H9 (cell line): ENCODE measurements around the gene LAMC2. TPM values are rescaled to one million over a fixed set of nuclear protein-coding genes. Genes with fewer than 3 reads are reported as not detected.

Experiments
- DNase-seq: peaks from one replicate; pipeline ENCODE4 v3.0.0-alpha.2; 2017
- H2AFZ ChIP-seq: one replicate; pipeline ENCODE4 v1.6.1; 2013; ENCODE audit warnings: mild to moderate bottlenecking, low read length, control low read depth, moderate library complexity
- H2AK5ac ChIP-seq: 2 replicates; pipeline ENCODE4 v1.6.1; 2013; ENCODE audit warnings: low read length, control low read depth, mixed read lengths; ENCODE audit not compliant: insufficient read length
- H2BK120ac ChIP-seq: one replicate; pipeline ENCODE4 v1.6.1; 2013; ENCODE audit warnings: low read depth, mild to moderate bottlenecking, low read length, control low read depth, inconsistent platforms; ENCODE audit not compliant: poor library complexity, severe bottlenecking
- H2BK12ac ChIP-seq: 2 replicates; pipeline ENCODE4 v1.6.1; 2013; ENCODE audit warnings: low read length, control low read depth, mixed read lengths, low read depth; ENCODE audit not compliant: insufficient read length
- H2BK15ac ChIP-seq: 2 replicates; pipeline ENCODE4 v1.6.1; 2013; ENCODE audit warnings: low read depth, low read length, control low read depth
- H2BK20ac ChIP-seq: one replicate; pipeline ENCODE4 v1.6.1; 2013; ENCODE audit warnings: low read depth, mild to moderate bottlenecking, low read length, control low read depth, inconsistent platforms; ENCODE audit not compliant: poor library complexity, severe bottlenecking
- H2BK5ac ChIP-seq: 2 replicates; pipeline ENCODE4 v1.6.1; 2013; ENCODE audit warnings: low read length, control low read depth, mixed read lengths; ENCODE audit not compliant: insufficient read length
- H3K14ac ChIP-seq: 2 replicates; pipeline ENCODE4 v1.6.1; 2013; ENCODE audit warnings: low read length, control low read depth; ENCODE audit not compliant: insufficient read depth
- H3K18ac ChIP-seq: 2 replicates; pipeline ENCODE4 v1.6.1; 2013; ENCODE audit warnings: low read depth, mild to moderate bottlenecking, mixed read lengths, low read length, control low read depth; ENCODE audit not compliant: insufficient read length
- H3K23ac ChIP-seq: 2 replicates; pipeline ENCODE4 v1.6.1; 2013; ENCODE audit warnings: low read length, control low read depth, mixed read lengths, low read depth; ENCODE audit not compliant: insufficient read length
- H3K23me2 ChIP-seq: 2 replicates; pipeline ENCODE4 v1.6.1; 2013; ENCODE audit warnings: low read depth, mild to moderate bottlenecking, mixed read lengths, low read length, control low read depth; ENCODE audit not compliant: insufficient read length, poor library complexity, severe bottlenecking
- H3K27ac ChIP-seq: 2 replicates; pipeline ENCODE4 v1.5.1; 2013; ENCODE audit warnings: low read length, control low read depth, mixed read lengths, low read depth; ENCODE audit not compliant: insufficient read length
- H3K27me3 ChIP-seq: 2 replicates; pipeline ENCODE4 v1.6.1; 2013; ENCODE audit warnings: low read length, control low read depth, inconsistent platforms; ENCODE audit not compliant: insufficient read depth
- H3K4ac ChIP-seq: 2 replicates; pipeline ENCODE4 v1.6.1; 2013; ENCODE audit warnings: low read depth, mild to moderate bottlenecking, control low read depth, inconsistent platforms, low read length, moderate library complexity
- H3K4me1 ChIP-seq: 2 replicates; pipeline ENCODE4 v1.6.1; 2013; ENCODE audit warnings: low read length, control low read depth, inconsistent platforms; ENCODE audit not compliant: insufficient read depth
- H3K4me2 ChIP-seq: 2 replicates; pipeline ENCODE4 v1.6.1; 2013; ENCODE audit warnings: low read length, control low read depth, mixed read lengths; ENCODE audit not compliant: insufficient read length, insufficient read depth
- H3K56ac ChIP-seq: 2 replicates; pipeline ENCODE4 v1.6.1; 2013; ENCODE audit warnings: low read depth, mild to moderate bottlenecking, mixed read lengths, low read length, control low read depth; ENCODE audit not compliant: insufficient read length
- H3K79me1 ChIP-seq: 2 replicates; pipeline ENCODE4 v1.6.1; 2013; ENCODE audit warnings: low read depth, mild to moderate bottlenecking, moderate library complexity, low read length, control low read depth, inconsistent platforms; ENCODE audit not compliant: insufficient read depth, poor library complexity, severe bottlenecking
- H3K79me2 ChIP-seq: 2 replicates; pipeline ENCODE4 v1.6.1; 2013; ENCODE audit warnings: low read length, control low read depth, inconsistent platforms; ENCODE audit not compliant: insufficient read depth
- H3K9ac ChIP-seq: 2 replicates; pipeline ENCODE4 v1.6.1; 2013; ENCODE audit warnings: low read length, control low read depth, mixed read lengths; ENCODE audit not compliant: insufficient read length; ENCODE audit errors: extremely low read depth
- H3K9me3 ChIP-seq: one replicate; pipeline ENCODE4 v1.6.1; 2013; ENCODE audit warnings: low read depth, low read length, inconsistent platforms; ENCODE audit not compliant: control insufficient read depth
- H3T11ph ChIP-seq: one replicate; pipeline ENCODE4 v1.6.1; 2013; ENCODE audit warnings: mild to moderate bottlenecking, low read length, control low read depth, inconsistent platforms
- H4K20me1 ChIP-seq: one replicate; pipeline ENCODE4 v1.6.1; 2013; ENCODE audit not compliant: control insufficient read depth, insufficient read length, insufficient read depth
- H4K5ac ChIP-seq: 2 replicates; pipeline ENCODE4 v1.6.1; 2013; ENCODE audit warnings: low read depth, mild to moderate bottlenecking, mixed read lengths, low read length, control low read depth; ENCODE audit not compliant: insufficient read length
- H4K8ac ChIP-seq: replicated peaks from 2 replicates; pipeline ENCODE4 v1.6.1; 2013; ENCODE audit warnings: low read length, control low read depth, mixed read lengths, low read depth; ENCODE audit not compliant: insufficient read length
- H4K91ac ChIP-seq: 2 replicates; pipeline ENCODE4 v1.6.1; 2013; ENCODE audit warnings: low read depth, mild to moderate bottlenecking, moderate library complexity, mixed read lengths, low read length, control low read depth; ENCODE audit not compliant: insufficient read length
- H3K27ac Mint-ChIP-seq, 3 experiments: 2 replicates in 2 of 3; 3 replicates in 1 of 3; pipeline ENCODE4 v1.8.0; 2020 to 2021; ENCODE audit warnings: mixed read lengths in 3 of 3, mild to moderate bottlenecking in 1 of 3, moderate library complexity in 1 of 3
- H3K27me3 Mint-ChIP-seq: 2 replicates; pipeline ENCODE4 v1.8.0; 2021; ENCODE audit warnings: low read depth, mild to moderate bottlenecking, moderate library complexity, mixed read lengths
- H3K36me3 Mint-ChIP-seq, 3 experiments: 2 replicates in 2 of 3; 3 replicates in 1 of 3; pipeline ENCODE4 v1.8.0; 2020 to 2021; ENCODE audit warnings: low read depth in 3 of 3, mixed read lengths in 3 of 3; ENCODE audit not compliant: insufficient read depth in 1 of 3
- H3K4me1 Mint-ChIP-seq, 2 experiments: 2 replicates each; pipeline ENCODE4 v1.8.0; 2020; ENCODE audit warnings: mixed read lengths in 2 of 2
- H3K4me3 Mint-ChIP-seq, 2 experiments: 2 replicates in 1 of 2; 3 replicates in 1 of 2; pipeline ENCODE4 v1.8.0; 2020 to 2021; ENCODE audit warnings: mild to moderate bottlenecking in 2 of 2, mixed read lengths in 2 of 2, moderate library complexity in 1 of 2
- H3K9me3 Mint-ChIP-seq, 2 experiments: 2 replicates in 1 of 2; 3 replicates in 1 of 2; pipeline ENCODE4 v1.8.0; 2020; ENCODE audit warnings: mild to moderate bottlenecking in 2 of 2, mixed read lengths in 2 of 2, moderate library complexity in 1 of 2
- WGBS: extraction: QIAGEN DNeasy Blood & Tissue Kit; methylation state at CpG from one replicate; pipeline ENCODE4 v1.1.7; 2013; ENCODE audit warnings: missing lambda C conversion rate, low lambda C conversion rate, mixed read lengths; ENCODE audit not compliant: insufficient read length; ENCODE audit errors: extremely low coverage; 5-methylcytosine and 5-hydroxymethylcytosine counted together
- total RNA-seq: library from RNA; stranded (reverse); gene quantifications from 2 replicates; pipeline ENCODE4 v1.2.1, GENCODE V29; 2021
- TF ChIP-seq, protein P1 (sequence below): fragments of 200-600 bp; sonication (generic); conservative IDR thresholded peaks from 3 replicates; pipeline ENCODE4 v1.8.0; 2021; ENCODE audit warnings: antibody characterized with exemption, mild to moderate bottlenecking

The LAMC2 gene
- total RNA-seq, 1 experiment from 2014 or later = 7.4 TPM

DNA sequence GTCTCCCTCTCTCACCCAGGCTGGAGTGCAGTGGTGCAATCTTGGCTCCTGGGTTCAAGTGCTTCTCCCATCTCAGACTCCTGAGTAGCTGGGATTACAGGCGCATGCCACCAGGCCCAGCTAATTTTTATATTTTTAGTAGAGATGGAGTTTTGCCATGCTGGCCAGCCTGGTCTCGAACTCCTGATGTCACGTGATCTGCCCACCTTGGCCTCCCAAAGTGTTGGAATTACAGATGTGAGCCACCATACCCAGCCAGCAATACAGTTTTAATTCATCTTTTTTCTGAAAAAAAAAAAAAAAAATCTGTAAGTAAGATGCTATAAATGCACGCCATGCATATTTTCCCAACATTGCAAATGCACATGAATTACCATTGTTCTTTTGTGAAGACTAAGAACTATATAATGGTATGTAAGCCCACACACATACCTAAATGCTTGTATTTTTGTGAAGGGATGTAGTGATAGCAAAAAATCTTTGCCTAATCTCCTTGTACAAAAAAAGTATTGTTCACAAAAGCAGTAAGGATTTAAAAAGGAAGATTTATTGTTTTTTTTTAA is 8.0 kb downstream of the LAMC2 start:
- H3K27me3 ChIP-seq = no peaks in the 10 kb centered on the region
- H3T11ph ChIP-seq = no peak overlapping the region
- H2BK20ac ChIP-seq = no peak overlapping the region
- Mint-ChIP-seq H3K9me3 (no peaks in the 10 kb centered on the region), H3K4me1 (peaks cover 29 to 30% of the 10 kb centered on the region in 2 experiments), H3K27me3 (no peaks in the 10 kb centered on the region; the same call in 1 of the 2 replicates), H3K4me3 (no peak overlapping the region), H3K27ac (peak overlapping the region in 1 of 3 experiments; percentile 36; a peak in 1 of 7 replicates), H3K36me3 (no peaks in the 10 kb centered on the region)
- H2AFZ ChIP-seq = no peak overlapping the region
- H4K91ac ChIP-seq = no peak overlapping the region
- no peak overlapping the region for H2BK15ac ChIP-seq
- no peak overlapping the region for H2BK12ac ChIP-seq
- no peak overlapping the region for H3K23ac ChIP-seq
- no peak overlapping the region for H4K5ac ChIP-seq
- H3K14ac ChIP-seq = no peak overlapping the region
- no peak for DNase-seq
- H4K8ac ChIP-seq = no peak overlapping the region
- H3K23me2 ChIP-seq = no peaks in the 10 kb centered on the region
- peaks cover 11% of the 10 kb centered on the region; the same call in 1 of the 2 replicates for H3K4me1 ChIP-seq
- no peaks in the 10 kb centered on the region for H3K79me2 ChIP-seq
- H3K9me3 ChIP-seq = no peaks in the 10 kb centered on the region
- no peak overlapping the region for H2BK120ac ChIP-seq
- TF ChIP-seq, protein P1, sequence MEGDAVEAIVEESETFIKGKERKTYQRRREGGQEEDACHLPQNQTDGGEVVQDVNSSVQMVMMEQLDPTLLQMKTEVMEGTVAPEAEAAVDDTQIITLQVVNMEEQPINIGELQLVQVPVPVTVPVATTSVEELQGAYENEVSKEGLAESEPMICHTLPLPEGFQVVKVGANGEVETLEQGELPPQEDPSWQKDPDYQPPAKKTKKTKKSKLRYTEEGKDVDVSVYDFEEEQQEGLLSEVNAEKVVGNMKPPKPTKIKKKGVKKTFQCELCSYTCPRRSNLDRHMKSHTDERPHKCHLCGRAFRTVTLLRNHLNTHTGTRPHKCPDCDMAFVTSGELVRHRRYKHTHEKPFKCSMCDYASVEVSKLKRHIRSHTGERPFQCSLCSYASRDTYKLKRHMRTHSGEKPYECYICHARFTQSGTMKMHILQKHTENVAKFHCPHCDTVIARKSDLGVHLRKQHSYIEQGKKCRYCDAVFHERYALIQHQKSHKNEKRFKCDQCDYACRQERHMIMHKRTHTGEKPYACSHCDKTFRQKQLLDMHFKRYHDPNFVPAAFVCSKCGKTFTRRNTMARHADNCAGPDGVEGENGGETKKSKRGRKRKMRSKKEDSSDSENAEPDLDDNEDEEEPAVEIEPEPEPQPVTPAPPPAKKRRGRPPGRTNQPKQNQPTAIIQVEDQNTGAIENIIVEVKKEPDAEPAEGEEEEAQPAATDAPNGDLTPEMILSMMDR = no peak
- WGBS = no CpG with 5 or more reads among the region's 4 CpGs
- H3K4me2 ChIP-seq = no peak overlapping the region
- no peak overlapping the region for H3K56ac ChIP-seq
- H2AK5ac ChIP-seq = no peak overlapping the region
- H3K9ac ChIP-seq = no peak overlapping the region
- H3K4ac ChIP-seq = no peak overlapping the region
- H3K79me1 ChIP-seq = no peaks in the 10 kb centered on the region
- no peak overlapping the region for H3K27ac ChIP-seq
- no peak overlapping the region for H3K18ac ChIP-seq
- no peaks in the 10 kb centered on the region for H4K20me1 ChIP-seq
- H2BK5ac ChIP-seq = no peak overlapping the region
